ENCODE measurements around the gene PUS7. TPM values are rescaled to one million over a fixed set of nuclear protein-coding genes. Genes with fewer than 3 reads are reported as not detected.

Gene PUS7
- total and polyA plus RNA-seq, 2 of the 8 experiments (the other 6 are each of a cell fraction or from before 2014, with no cell fraction given): 18.9 to 65.2 TPM

DNA sequence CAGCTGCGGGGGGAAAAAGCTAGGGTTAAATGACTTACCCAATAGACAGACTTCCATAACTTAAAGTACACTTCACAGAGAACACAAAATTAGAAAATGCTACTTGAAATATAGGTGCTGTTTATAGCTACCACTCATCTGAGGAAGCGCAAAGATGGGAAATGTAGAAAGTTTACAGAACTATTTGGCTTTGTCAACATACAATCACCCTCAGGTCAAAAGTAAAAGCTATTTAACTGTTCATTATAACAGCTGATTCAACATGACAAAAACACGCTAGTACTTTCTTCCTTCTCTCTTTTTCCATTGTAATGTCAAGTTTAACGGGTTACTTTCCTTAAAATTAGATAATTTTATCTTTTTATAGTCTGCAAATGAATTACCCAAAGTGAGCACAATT lies 51.2 kb downstream of the PUS7 start (continued):
- TF ChIP-seq CHD7 (IDR thresholded peaks at IDR 0.05; ENCODE audit: insufficient replicate concordance, low read length): no peak
- no peak for TF ChIP-seq KDM5A (IDR thresholded peaks at IDR 0.05; ENCODE audit: low read length)
- TF ChIP-seq, protein P1, sequence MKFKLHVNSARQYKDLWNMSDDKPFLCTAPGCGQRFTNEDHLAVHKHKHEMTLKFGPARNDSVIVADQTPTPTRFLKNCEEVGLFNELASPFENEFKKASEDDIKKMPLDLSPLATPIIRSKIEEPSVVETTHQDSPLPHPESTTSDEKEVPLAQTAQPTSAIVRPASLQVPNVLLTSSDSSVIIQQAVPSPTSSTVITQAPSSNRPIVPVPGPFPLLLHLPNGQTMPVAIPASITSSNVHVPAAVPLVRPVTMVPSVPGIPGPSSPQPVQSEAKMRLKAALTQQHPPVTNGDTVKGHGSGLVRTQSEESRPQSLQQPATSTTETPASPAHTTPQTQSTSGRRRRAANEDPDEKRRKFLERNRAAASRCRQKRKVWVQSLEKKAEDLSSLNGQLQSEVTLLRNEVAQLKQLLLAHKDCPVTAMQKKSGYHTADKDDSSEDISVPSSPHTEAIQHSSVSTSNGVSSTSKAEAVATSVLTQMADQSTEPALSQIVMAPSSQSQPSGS (IDR thresholded peaks at IDR 0.05; ENCODE audit: low read length): no peak
- no peak for TF ChIP-seq CEBPB (IDR thresholded peaks at IDR 0.05; ENCODE audit: low read depth, low read length)
- no peak for TF ChIP-seq CTCF (IDR thresholded peaks at IDR 0.05; ENCODE audit: control extremely low read depth in 1 of 3, insufficient read depth in 1 of 3, low read depth in 1 of 3, low read length in 3 of 3)
- no peak for TF ChIP-seq SRF (IDR thresholded peaks at IDR 0.05; ENCODE audit: low read depth, low read length)
- no peak for TF ChIP-seq RBBP5 (IDR thresholded peaks at IDR 0.05; ENCODE audit: borderline replicate concordance, low read depth, low read length)
- TF ChIP-seq ASH2L (IDR thresholded peaks at IDR 0.05; ENCODE audit: low read length): no peak
